C4-2B (cell line): ENCODE results near the gene ERC1.

Source experiments
- ZFX ChIP-seq: fragments of 450-650 bp; IDR thresholded peaks from 2 replicates; pipeline ENCODE4 v1.6.1; 2017
- TF ChIP-seq, protein P1 (sequence below): fragments of 450-650 bp; conservative IDR thresholded peaks from 2 replicates; pipeline ENCODE4 v1.5.1; 2017; ENCODE audit warnings: mild to moderate bottlenecking

DNA sequence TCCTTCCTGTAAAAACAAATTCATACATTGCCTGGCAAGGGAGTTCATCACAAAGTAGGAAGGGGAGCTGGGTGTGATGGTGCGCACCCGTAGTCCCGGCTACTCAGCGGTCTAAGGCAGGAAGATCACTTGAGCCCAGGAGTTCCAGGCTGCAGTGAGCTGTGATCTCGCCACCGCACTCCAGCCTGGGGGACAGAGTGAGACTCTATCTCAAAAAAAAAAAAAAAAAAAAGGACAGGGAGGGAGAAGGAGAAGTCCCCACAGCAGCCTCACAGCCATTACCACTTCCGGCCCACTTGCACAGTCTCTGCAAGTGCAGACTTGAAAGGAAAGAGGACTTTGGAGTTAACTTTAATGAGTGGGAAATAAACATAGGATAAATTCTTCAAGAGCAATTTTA is 482.4 kb downstream of the ERC1 start:
- TF ChIP-seq, protein P1, sequence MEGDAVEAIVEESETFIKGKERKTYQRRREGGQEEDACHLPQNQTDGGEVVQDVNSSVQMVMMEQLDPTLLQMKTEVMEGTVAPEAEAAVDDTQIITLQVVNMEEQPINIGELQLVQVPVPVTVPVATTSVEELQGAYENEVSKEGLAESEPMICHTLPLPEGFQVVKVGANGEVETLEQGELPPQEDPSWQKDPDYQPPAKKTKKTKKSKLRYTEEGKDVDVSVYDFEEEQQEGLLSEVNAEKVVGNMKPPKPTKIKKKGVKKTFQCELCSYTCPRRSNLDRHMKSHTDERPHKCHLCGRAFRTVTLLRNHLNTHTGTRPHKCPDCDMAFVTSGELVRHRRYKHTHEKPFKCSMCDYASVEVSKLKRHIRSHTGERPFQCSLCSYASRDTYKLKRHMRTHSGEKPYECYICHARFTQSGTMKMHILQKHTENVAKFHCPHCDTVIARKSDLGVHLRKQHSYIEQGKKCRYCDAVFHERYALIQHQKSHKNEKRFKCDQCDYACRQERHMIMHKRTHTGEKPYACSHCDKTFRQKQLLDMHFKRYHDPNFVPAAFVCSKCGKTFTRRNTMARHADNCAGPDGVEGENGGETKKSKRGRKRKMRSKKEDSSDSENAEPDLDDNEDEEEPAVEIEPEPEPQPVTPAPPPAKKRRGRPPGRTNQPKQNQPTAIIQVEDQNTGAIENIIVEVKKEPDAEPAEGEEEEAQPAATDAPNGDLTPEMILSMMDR, result no peak
- no peak for TF ChIP-seq ZFX
